HEK293T (cell line): Measurements from ENCODE around the gene KRTCAP2.

Experiments used
- ELF4 ChIP-seq: fragments of 450-650 bp; IDR thresholded peaks from 2 replicates; pipeline ENCODE4 v1.6.1; 2017; ENCODE audit warnings: antibody characterized with exemption
- HDGF ChIP-seq: fragments of 450-650 bp; IDR thresholded peaks from 2 replicates; pipeline ENCODE4 v1.6.1; 2017; ENCODE audit warnings: antibody characterized with exemption, borderline replicate concordance
- L3MBTL2 ChIP-seq: fragments of 450-650 bp; conservative IDR thresholded peaks from 2 replicates; pipeline ENCODE4 v1.6.1; 2016; ENCODE audit warnings: mild to moderate bottlenecking

DNA sequence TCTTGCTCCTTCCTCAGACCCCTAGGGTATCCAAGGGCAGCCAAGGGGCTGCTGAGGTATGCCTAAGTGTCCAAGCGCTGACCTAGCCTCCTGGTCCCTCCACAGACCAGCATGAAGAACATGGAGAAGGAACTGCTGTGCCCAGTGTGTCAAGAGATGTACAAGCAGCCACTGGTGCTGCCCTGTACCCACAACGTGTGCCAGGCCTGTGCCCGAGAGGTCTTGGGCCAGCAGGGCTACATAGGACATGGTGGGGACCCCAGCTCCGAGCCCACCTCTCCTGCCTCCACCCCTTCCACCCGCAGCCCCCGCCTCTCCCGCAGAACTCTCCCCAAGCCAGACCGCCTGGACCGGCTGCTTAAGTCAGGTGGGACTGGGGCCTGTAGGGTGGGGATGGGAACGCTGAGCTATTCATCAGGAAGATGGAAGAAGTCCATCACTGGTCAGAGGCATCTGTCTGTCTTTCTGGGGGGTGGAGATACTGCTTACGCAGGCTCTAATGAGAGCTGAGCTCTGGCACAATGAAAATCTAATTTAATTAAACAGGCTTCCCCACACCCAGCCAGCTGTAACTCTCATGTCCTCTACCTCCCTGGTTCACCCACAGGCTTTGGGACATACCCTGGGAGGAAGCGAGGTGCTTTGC lies 2.3 kb upstream of the KRTCAP2 start:
- TF ChIP-seq ELF4, result no peak
- TF ChIP-seq HDGF, result no peak
- TF ChIP-seq L3MBTL2, result no peak
